SK-N-SH (cell line): ENCODE results near the gene ACTR10.

Experiments
- FOSL2 ChIP-seq: IDR thresholded peaks from 2 replicates; pipeline ENCODE4 v1.4.0; 2012; ENCODE audit warnings: low read depth, mild to moderate bottlenecking, moderate library complexity, borderline replicate concordance
- JUND ChIP-seq: IDR thresholded peaks from 2 replicates; pipeline ENCODE4 v1.4.0; 2012
- REST ChIP-seq: IDR thresholded peaks from 2 replicates; pipeline ENCODE4 v1.6.1; 2012; ENCODE audit warnings: mild to moderate bottlenecking, low read depth, low read length, moderate library complexity
- TF ChIP-seq, protein P1 (sequence below): fragments of 200-600 bp; sonication (generic); IDR thresholded peaks from 2 replicates; pipeline ENCODE4 v1.6.1; 2017; ENCODE audit warnings: antibody characterized with exemption, mild to moderate bottlenecking, moderate library complexity

- TF ChIP-seq, protein P1, sequence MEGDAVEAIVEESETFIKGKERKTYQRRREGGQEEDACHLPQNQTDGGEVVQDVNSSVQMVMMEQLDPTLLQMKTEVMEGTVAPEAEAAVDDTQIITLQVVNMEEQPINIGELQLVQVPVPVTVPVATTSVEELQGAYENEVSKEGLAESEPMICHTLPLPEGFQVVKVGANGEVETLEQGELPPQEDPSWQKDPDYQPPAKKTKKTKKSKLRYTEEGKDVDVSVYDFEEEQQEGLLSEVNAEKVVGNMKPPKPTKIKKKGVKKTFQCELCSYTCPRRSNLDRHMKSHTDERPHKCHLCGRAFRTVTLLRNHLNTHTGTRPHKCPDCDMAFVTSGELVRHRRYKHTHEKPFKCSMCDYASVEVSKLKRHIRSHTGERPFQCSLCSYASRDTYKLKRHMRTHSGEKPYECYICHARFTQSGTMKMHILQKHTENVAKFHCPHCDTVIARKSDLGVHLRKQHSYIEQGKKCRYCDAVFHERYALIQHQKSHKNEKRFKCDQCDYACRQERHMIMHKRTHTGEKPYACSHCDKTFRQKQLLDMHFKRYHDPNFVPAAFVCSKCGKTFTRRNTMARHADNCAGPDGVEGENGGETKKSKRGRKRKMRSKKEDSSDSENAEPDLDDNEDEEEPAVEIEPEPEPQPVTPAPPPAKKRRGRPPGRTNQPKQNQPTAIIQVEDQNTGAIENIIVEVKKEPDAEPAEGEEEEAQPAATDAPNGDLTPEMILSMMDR: no peak
- TF ChIP-seq REST (no peak), JUND (no peak), FOSL2 (no peak)
These were observed 6.4 kb upstream of the ACTR10 start for GRCh38 chr14:58193542-58193941.
